ENCODE results near the gene SIK3. TPM values are rescaled to one million over a fixed set of nuclear protein-coding genes. Genes with fewer than 3 reads are reported as not detected.

Gene SIK3
- polyA plus RNA-seq, 1 of the 3 experiments (the other 2 are of a cell fraction), result 5.1 TPM

GRCh38 chr11:116873381-116873780 lies 224.8 kb downstream of the SIK3 start:
- Histone ChIP-seq H3K4me1 (ENCODE audit: control insufficient read depth in 1 of 2, insufficient read depth in 2 of 2, low read depth in 1 of 2, low read length in 1 of 2) (peaks cover 3 to 7% of the 10 kb centered on the region in 2 experiments), H3K4me3 (ENCODE audit: low read depth in 2 of 2, low read length in 1 of 2) (no peak overlapping the region), H3K9ac (no peak overlapping the region), H3F3A (replicated peaks; ENCODE audit: insufficient read depth) (peaks cover 6% of the 10 kb centered on the region), H3K9me2 (no peaks in the 10 kb centered on the region), H4K20me1 (ENCODE audit: insufficient read depth) (no peaks in the 10 kb centered on the region), H3K4me2 (no peak overlapping the region), H3K79me2 (ENCODE audit: insufficient read depth) (no peaks in the 10 kb centered on the region), H3K27me3 (ENCODE audit: insufficient read depth) (no peaks in the 10 kb centered on the region), H3K36me3 (replicated peaks in 1 of 2; ENCODE audit: control insufficient read depth in 1 of 2, insufficient read depth in 2 of 2, low read length in 1 of 2) (peaks cover 17 to 45% of the 10 kb centered on the region in 2 experiments), H2AFZ (ENCODE audit: low read depth) (no peak overlapping the region), H3K27ac (ENCODE audit: low read depth in 2 of 2, low read length in 1 of 2) (no peak overlapping the region), H3K9me3 (no peaks in the 10 kb centered on the region)
- CTCF ChIA-PET, result interaction anchor here (1.9 to 2.9 kb wide), 3 partner anchors 82 to 232 kb away, joined by 5 to 10 read pairs (median 9); partner anchors contain the start of gene APOA5
- DNase-seq, result no peak
- POLR2A ChIA-PET, result no interaction called here
- TF ChIP-seq USF1 (IDR thresholded peaks at IDR 0.05; ENCODE audit: borderline replicate concordance, low read depth), result no peak
- 98% methylated on average over 9 of the region's 11 CpGs for WGBS (ENCODE audit: low lambda C conversion rate)

GRCh38 chr11:116871248-116871647 lies 227.0 kb downstream of the SIK3 start:
- ChIA-PET CTCF (interaction anchor here (1.1 kb wide), 1 partner anchor 9 kb away, joined by 3 read pairs; no protein-coding TSS in a partner anchor), POLR2A (no interaction called here)
- H3F3A ChIP-seq (replicated peaks; ENCODE audit: insufficient read depth), result peaks cover 6% of the 10 kb centered on the region

More at GRCh38 chr11:116871248-116871647, 227.0 kb downstream of the SIK3 start:
- Histone ChIP-seq H3K4me2 (peak overlapping the region; percentile 31; the same call in 1 of the 2 replicates), H3K9me3 (no peaks in the 10 kb centered on the region), H3K36me3 (replicated peaks in 1 of 2; ENCODE audit: control insufficient read depth in 1 of 2, insufficient read depth in 2 of 2, low read length in 1 of 2) (peaks cover 30 to 61% of the 10 kb centered on the region in 2 experiments), H2AFZ (ENCODE audit: low read depth) (no peak overlapping the region; the same call in 1 of the 2 replicates), H3K9ac (peak overlapping the region; percentile 31; the same call in 1 of the 2 replicates), H3K9me2 (no peaks in the 10 kb centered on the region), H3K27me3 (ENCODE audit: insufficient read depth) (no peaks in the 10 kb centered on the region), H3K27ac (ENCODE audit: low read depth in 2 of 2, low read length in 1 of 2) (peak overlapping the region; percentile 16 to 64; a peak in 3 of 4 replicates), H3K4me1 (ENCODE audit: control insufficient read depth in 1 of 2, insufficient read depth in 2 of 2, low read depth in 1 of 2, low read length in 1 of 2) (peaks cover 3 to 7% of the 10 kb centered on the region in 2 experiments), H3K4me3 (ENCODE audit: low read depth in 2 of 2, low read length in 1 of 2) (no peak overlapping the region), H3K79me2 (ENCODE audit: insufficient read depth) (no peaks in the 10 kb centered on the region), H4K20me1 (ENCODE audit: insufficient read depth) (no peaks in the 10 kb centered on the region)
- no peak for DNase-seq
- TF ChIP-seq SMC3 (IDR thresholded peaks at IDR 0.05; ENCODE audit: low read depth, low read length) (no peak), NFIC (IDR thresholded peaks at IDR 0.05; ENCODE audit: borderline replicate concordance) (peak; percentile 56; the same call in 1 of the 2 replicates), PBX3 (IDR thresholded peaks at IDR 0.05) (peak; percentile 81), REST (IDR thresholded peaks at IDR 0.05; ENCODE audit: low read depth, low read length) (no peak), GABPA (IDR thresholded peaks at IDR 0.05; ENCODE audit: low read depth) (no peak), TEAD4 (IDR thresholded peaks at IDR 0.05; ENCODE audit: borderline replicate concordance, insufficient read depth) (no peak), EP300 (IDR thresholded peaks at IDR 0.05; ENCODE audit: borderline replicate concordance in 1 of 2, low read depth in 1 of 2, low read length in 1 of 2) (peak in 1 of 2 experiments; percentile 54; a peak in 1 of 4 replicates), RXRA (IDR thresholded peaks at IDR 0.05; ENCODE audit: borderline replicate concordance, low read depth) (no peak), CHD2 (IDR thresholded peaks at IDR 0.05; ENCODE audit: low read length, partially characterized antibody) (no peak), USF1 (IDR thresholded peaks at IDR 0.05; ENCODE audit: borderline replicate concordance, low read depth) (no peak), MEF2A (IDR thresholded peaks at IDR 0.05; ENCODE audit: borderline replicate concordance, low read depth) (no peak), FOXJ3 (CRISPR knock-in tag; IDR thresholded peaks at IDR 0.05) (no peak), TCF12 (IDR thresholded peaks at IDR 0.05) (peak; percentile 79), JUND (IDR thresholded peaks at IDR 0.05) (peak; percentile 42; the same call in 1 of the 2 replicates), RCOR1 (IDR thresholded peaks at IDR 0.05; ENCODE audit: low read length) (no peak), MAX (IDR thresholded peaks at IDR 0.05; ENCODE audit: low read depth) (no peak), TAF1 (IDR thresholded peaks at IDR 0.05; ENCODE audit: borderline replicate concordance, low read depth, low read length) (no peak)
- 42% methylated on average over 3 of the region's 3 CpGs for WGBS (ENCODE audit: low lambda C conversion rate)
